LNCaP clone FGC (cell line): ENCODE measurements around the gene ATP2B1.
A peak's percentile ranks its signal among the peaks of the same experiment; 100 is the strongest.

Experiments
- DNase-seq: peaks from one replicate; pipeline ENCODE4 v3.0.0-alpha.2; 2011; ENCODE audit warnings: low read depth
- H3K4me3 ChIP-seq: 2 replicates; pipeline ENCODE4 v1.5.1; 2011; ENCODE audit warnings: mild to moderate bottlenecking, low read depth, low read length, control low read depth
- TF ChIP-seq, protein P1 (sequence below): IDR thresholded peaks from 2 replicates; pipeline ENCODE4 v1.5.1; 2012; ENCODE audit warnings: mild to moderate bottlenecking; ENCODE audit not compliant: control insufficient read depth, insufficient read depth; ENCODE audit errors: extremely low read depth

ATP2B1 gene

DNA sequence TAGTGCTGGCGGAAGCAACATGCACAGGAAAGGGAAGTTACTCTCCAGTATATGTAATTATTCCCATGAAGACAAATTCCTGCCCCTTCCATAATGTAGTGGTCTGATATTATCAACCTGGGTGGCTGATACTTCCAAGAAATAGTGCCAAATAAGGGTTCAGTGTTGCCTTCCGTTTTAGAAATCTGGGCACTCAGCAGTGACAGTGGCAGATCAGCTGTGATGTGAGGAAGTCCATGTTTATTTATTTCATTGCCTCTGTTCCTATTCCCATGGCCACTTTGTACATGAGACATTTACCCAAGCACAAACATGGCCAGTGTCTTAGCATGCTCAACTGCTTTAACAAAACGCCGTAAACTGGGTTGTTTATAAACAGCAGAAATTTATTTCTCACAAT is 162.5 kb downstream of the ATP2B1 start:
- no peak for DNase-seq
- TF ChIP-seq, protein P1, sequence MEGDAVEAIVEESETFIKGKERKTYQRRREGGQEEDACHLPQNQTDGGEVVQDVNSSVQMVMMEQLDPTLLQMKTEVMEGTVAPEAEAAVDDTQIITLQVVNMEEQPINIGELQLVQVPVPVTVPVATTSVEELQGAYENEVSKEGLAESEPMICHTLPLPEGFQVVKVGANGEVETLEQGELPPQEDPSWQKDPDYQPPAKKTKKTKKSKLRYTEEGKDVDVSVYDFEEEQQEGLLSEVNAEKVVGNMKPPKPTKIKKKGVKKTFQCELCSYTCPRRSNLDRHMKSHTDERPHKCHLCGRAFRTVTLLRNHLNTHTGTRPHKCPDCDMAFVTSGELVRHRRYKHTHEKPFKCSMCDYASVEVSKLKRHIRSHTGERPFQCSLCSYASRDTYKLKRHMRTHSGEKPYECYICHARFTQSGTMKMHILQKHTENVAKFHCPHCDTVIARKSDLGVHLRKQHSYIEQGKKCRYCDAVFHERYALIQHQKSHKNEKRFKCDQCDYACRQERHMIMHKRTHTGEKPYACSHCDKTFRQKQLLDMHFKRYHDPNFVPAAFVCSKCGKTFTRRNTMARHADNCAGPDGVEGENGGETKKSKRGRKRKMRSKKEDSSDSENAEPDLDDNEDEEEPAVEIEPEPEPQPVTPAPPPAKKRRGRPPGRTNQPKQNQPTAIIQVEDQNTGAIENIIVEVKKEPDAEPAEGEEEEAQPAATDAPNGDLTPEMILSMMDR = no peak
- H3K4me3 ChIP-seq = no peak overlapping the region

DNA sequence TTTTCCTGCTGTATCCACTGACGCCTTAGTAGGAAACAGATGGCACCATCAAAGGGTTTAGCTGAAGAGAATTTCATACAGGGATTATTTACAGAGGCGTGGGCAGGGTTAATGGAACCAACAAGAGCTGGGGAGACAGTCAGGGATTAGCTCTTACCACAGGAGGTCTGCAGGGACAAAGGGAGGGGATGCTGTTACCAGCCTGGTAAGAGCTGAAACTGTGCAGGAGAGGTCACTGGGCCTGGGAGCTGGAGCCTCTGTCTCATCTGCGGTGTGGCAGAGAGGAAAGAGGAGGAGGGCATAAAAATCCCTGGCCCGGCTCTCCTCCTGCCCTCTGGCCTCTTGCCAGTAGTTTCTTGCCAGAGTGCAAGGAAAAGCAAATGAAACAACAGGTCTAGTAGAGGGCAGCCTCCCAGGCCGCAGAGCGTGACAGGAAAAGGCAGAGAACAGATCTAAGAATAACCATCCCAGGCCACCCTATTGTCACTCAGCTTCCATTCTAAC is 163.9 kb downstream of the ATP2B1 start:
- TF ChIP-seq, protein P1 = no peak
- DNase-seq = peak; percentile 46
- no peak overlapping the region for H3K4me3 ChIP-seq

GRCh38 chr12:89544022-89544421 is 164.6 kb downstream of the ATP2B1 start:
- TF ChIP-seq, protein P1 = no peak
- DNase-seq = no peak
- no peak overlapping the region for H3K4me3 ChIP-seq

DNA sequence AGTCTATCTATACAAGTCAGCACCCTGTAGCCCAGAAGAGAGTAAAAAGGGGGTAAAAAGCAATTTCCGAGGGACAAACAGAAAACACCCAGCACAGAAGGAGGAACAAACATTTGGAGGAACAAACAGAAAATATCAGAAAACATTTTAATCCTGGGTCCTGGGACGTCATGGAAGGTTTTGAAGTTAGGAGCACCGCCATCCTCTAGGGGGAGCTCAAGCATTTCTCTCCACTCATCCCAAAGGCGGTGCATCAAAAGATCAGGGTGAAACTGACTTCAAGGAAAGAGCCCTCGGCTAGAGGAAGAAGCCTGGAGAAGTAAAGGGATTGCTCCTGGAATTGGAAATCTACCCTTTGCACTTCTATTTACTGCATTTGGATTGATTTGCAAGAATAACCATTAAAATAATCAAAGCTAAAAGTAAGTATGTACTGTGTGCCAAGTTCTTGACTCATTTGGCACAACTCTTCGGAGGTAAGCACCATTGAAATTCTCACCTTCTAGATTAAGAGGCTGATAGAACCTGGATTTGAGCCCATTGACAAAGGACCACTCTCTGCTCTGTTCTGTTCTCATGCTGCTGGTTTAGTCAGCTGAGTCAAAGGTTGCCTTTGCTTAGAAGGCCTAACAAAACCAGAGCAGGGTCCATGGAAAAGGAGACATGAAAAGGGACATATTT is 165.6 kb downstream of the ATP2B1 start:
- peak; percentile 70 for DNase-seq

GRCh38 chr12:89542236-89542635 is 166.4 kb downstream of the ATP2B1 start:
- H3K4me3 ChIP-seq = no peak overlapping the region
- TF ChIP-seq, protein P1 = no peak

More for the DNA sequence above, 165.6 kb downstream of the ATP2B1 start:
- H3K4me3 ChIP-seq = no peak overlapping the region
- TF ChIP-seq, protein P1 = peak; percentile 89

GRCh38 chr12:89540586-89540985 is 168.1 kb downstream of the ATP2B1 start:
- no peak for DNase-seq
- TF ChIP-seq, protein P1 = no peak

More at GRCh38 chr12:89542236-89542635, 166.4 kb downstream of the ATP2B1 start:
- DNase-seq = no peak

More at GRCh38 chr12:89540586-89540985, 168.1 kb downstream of the ATP2B1 start:
- no peak overlapping the region for H3K4me3 ChIP-seq
